Posterior cingulate gyrus (tissue), 11 donors: ENCODE data around the gene CBX4.
"Not testable (repeated sequence)": the region's sequence is repeated elsewhere in the genome, so short reads cannot be mapped to it uniquely, and the experiment has no call there.

Experiments
- DNase-seq, 10 donors: peaks; one replicate each; pipeline versions ENCODE4 v3.0.0 to v3.0.0-alpha.2; 2020 to 2021; ENCODE audit warnings: mixed read lengths in 3 of 10
- intact Hi-C: fragments of 100-400 bp; cut with DNase I; formaldehyde crosslinking; loops from one replicate; pipeline ENCODE4 v1.15.1; 2023

Gene CBX4

GRCh38 chr17:79862238-79862637 lies 23.0 kb upstream of the CBX4 start:
- intact Hi-C loops = no loop called here
- peak in 1 of 10 donors; percentile 32 for DNase-seq

DNA sequence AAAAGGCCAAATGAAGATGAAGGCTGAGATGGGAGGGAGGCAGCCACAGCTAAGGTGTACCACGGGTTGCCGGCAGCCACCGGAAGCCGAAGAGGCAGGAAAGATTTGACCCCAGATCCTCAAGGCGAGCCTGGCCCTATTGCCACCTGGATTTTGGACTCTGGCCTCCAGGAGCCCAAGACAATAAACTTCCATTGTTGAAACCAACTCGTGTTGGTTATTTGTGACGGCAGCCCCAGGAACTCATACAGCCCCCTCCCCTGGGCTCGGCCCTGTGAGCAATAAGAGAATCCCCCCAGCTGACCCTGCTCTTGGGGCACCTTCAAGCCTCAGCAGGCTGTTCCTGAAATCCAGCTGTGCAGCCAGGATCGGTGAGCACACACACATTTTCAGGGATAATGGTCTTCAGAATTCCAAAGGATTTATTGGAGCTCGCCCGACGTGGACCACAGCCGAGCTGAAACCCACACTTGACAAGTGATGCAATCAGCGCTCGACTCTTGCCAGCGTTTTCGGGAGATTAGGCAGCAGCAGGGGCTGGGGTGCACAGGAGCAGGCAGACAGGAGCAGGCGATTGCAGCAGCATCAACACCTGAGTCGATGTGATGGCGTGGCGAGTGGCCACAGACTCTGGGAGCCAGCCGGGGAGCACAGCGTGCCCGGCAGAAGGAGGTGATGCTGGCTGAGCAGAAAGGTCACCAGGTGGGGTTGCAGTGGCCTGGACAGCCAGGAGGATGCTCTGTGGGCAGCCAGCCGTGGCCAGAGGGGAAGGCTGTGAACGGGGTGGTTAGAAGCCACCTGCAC lies 22.4 kb upstream of the CBX4 start:
- intact Hi-C loops = no loop called here

GRCh38 chr17:79859676-79860615 lies 20.7 kb upstream of the CBX4 start:
- intact Hi-C loops = no loop called here
- DNase-seq = peak in 1 of 10 donors; percentile 81

More for the DNA sequence above, 22.4 kb upstream of the CBX4 start:
- DNase-seq = peak in 2 of 10 donors; percentile 1 to 39

- intact Hi-C loops = no loop called here
- DNase-seq = peak in 1 of 10 donors; percentile 47
These were observed 17.9 kb upstream of the CBX4 start for GRCh38 chr17:79857095-79857494.

GRCh38 chr17:79855331-79856124 lies 16.3 kb upstream of the CBX4 start:
- intact Hi-C loops = no loop called here
- no peak for DNase-seq

GRCh38 chr17:79854080-79855060 lies 15.1 kb upstream of the CBX4 start:
- intact Hi-C loops = no loop called here

GRCh38 chr17:79853168-79853567 lies 13.9 kb upstream of the CBX4 start:
- DNase-seq, intact Hi-C loops: not testable (repeated sequence)

More at GRCh38 chr17:79854080-79855060, 15.1 kb upstream of the CBX4 start:
- DNase-seq = no peak

- no peak for DNase-seq
These were observed 13.5 kb upstream of the CBX4 start for GRCh38 chr17:79852748-79853147.

DNA sequence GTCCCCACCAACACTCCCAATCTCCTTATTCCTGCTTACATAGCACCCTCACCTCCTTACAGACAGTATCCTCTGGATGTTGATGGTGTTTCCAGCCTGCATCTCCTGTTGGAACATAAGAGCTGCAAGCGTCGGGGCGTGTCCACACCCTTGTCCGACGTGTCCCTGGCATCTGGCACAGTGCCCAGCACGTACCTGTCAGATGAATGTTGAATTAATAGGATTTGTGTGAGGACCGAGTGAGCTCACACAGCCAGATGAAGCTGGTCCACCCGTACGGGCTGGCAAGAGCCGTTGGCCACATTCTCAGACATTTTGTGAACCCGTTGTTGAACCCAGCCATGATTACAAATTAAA lies 12.2 kb upstream of the CBX4 start:
- intact Hi-C loops = no loop called here
- DNase-seq = no peak

More at GRCh38 chr17:79852748-79853147, 13.5 kb upstream of the CBX4 start:
- intact Hi-C loops = no loop called here

GRCh38 chr17:79850571-79851460 lies 11.6 kb upstream of the CBX4 start:
- intact Hi-C loops = no loop called here
- DNase-seq = no peak

DNA sequence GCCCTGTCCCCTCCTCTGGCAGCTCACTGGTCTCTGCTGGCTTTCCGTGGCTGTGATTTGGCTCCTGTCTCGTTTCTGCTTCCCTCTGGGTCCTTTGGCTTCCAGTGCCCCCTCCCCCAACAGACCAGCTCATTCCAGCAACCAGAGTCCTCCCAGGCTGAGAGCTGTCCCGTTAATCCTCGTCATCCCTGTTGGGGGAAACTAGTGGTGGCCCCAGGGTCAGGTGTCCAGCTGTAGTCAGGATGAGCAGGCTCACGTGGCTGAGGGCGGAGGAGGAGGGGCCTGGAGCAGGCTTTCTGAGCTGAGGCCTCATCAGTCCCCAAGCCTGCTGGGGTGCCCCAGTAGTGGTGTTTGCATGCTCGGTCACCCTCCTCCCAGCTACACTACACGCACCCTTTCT lies 10.7 kb upstream of the CBX4 start:
- DNase-seq = no peak
- intact Hi-C loops = loop anchor here (5.0 kb wide), 1 partner anchor 72 kb away; no protein-coding TSS in a partner anchor

- no peak for DNase-seq
- intact Hi-C loops = loop anchor here (5.0 kb wide), 1 partner anchor 74 kb away; no protein-coding TSS in a partner anchor
These were observed 9.1 kb upstream of the CBX4 start for GRCh38 chr17:79848370-79848766.

DNA sequence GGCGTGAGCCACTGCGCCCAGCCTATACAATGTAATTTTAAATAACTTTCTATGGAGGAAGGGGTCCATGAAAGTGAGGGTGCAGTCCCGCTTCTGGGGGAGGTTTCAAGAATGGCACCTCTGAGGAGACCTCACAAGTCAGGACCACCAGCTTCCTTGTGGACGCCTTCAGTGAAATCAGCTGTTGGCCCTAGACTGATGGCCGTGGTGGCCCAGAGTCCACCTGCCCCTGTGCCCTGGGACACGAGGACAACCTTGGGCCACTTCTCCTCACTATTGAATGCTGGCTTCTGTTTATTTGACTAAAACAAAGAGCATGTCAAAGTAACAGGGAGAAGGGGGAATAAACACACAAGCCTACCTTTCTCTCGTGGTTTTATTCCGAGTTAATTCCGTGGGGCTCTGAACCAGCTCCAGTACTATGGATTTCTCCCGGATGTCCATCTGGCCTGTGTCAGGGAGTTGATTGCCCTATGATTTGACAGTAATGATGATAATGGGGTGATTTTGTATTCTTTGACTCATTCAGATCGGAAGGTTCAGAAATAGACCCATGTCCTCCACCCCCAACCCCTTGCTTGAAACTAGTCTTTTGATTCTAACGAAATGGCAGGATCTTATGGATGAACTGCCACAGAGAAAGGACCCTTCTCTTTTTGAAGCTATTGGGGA lies 8.6 kb upstream of the CBX4 start:
- no peak for DNase-seq
- intact Hi-C loops = loop anchor here (5.0 kb wide), 1 partner anchor 74 kb away; no protein-coding TSS in a partner anchor

DNA sequence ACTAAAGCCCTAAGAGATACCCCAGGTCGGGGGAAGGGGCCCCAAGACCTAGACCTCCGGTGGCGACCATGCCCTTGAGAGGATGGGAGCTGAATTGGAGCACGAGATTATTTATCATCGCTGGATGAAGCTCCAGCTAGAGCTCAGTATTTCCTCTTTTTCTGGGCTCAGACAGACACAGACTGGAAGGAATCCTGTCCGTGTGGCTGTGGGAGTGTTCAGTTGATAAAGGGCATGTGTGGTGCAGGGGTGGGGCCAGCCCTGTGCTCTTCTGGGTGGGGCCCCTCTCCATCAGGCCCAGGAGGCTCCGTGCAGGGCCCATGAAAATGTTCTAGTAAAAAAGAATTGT lies 6.3 kb upstream of the CBX4 start:
- DNase-seq = no peak

DNA sequence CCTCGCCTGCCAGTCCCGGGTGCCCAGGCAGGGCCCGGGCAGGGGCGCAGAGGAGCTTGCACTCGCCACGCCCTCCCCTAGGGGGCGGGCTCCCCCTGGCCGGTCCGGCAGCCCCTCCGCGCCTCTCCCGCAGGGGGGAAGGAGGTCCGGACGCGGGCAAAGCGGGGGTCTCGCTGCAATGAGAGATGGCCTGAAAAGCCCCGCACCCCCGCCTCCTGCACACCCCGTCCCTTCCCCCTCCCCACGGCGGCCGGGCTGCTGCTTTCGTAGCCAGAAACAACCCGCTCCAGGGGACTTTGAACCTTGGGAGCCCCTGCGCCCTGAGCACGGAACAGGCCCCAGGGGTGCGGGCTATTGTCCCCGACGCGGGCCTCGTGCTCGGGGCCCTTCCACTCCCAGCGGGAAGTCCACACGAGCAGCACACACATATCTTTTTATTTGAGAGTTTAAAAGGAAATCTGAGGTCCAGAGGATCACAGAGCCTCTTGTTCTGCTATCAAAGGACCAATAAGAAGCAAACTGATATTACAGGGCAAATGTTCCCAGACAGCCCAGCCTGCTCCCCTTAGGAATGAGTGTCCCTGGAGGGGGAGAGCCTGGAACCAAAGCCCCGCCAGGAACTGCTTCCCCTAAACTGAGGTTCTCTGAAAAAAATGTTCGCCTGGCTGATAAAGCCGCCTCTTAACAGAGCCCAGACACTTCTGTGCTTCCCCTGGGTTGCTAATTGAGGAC lies 5.8 kb upstream of the CBX4 start:
- intact Hi-C loops = loop anchor here (2.0 to 5.0 kb wide), 3 partner anchors 77 to 147 kb away; no protein-coding TSS in a partner anchor
- DNase-seq = peak in 3 of 10 donors; percentile 72 to 91 (median 79)

More for the DNA sequence above, 6.3 kb upstream of the CBX4 start:
- intact Hi-C loops = loop anchor here (2.0 to 5.0 kb wide), 2 partner anchors 77 to 125 kb away; no protein-coding TSS in a partner anchor
